ENCODE data around the gene ADGRG6.

GRCh38 chr6:142290851-142291250 lies 11.0 kb upstream of the ADGRG6 start:
- TF ChIP-seq CTCF (IDR thresholded peaks at IDR 0.05) (no peak), POLR2AphosphoS5 (IDR thresholded peaks at IDR 0.05) (no peak)

Data from breast epithelium (tissue), 3 donors.